Tibial nerve (tissue), 3 donors: ENCODE measurements around the gene LEFTY1.

Experiments
- POLR2A ChIP-seq, 2 donors: fragments of 450-650 bp; IDR thresholded peaks; one replicate each; pipeline ENCODE4 v1.6.1; 2017; ENCODE audit warnings: antibody characterized with exemption in 2 of 2, mild to moderate bottlenecking in 2 of 2, moderate library complexity in 2 of 2
- TF ChIP-seq, protein P1 (sequence below), 5 experiments: fragments of 200-600 bp in 3 of 5; fragments of 450-650 bp in 2 of 5; sonication (generic) in 3 of 5; IDR thresholded peaks; one replicate each; pipeline ENCODE4 v1.5.1; 2016 to 2019; ENCODE audit warnings: antibody characterized with exemption in 5 of 5, mild to moderate bottlenecking in 3 of 5, moderate library complexity in 2 of 5

DNA sequence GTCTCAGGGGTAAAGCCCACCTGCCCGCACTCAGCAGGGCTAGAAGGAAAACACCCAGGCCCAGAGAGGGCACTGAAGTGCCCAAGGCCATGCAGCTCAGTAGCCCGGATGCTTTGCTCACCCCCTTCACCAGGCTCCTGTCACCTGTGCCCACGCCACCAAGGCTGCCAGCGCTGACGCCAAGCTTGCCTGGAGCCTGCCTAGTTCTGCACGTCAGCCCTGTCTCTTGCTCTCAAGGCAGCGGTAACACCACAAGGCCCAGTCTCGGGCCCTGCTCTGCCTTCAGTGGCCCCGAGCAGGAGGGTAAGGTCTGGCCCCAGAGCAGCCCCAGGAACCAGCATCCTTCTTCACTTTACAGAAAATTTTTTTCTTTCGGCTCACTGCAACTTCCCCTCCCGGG is 14.5 kb downstream of the LEFTY1 start:
- TF ChIP-seq, protein P1, sequence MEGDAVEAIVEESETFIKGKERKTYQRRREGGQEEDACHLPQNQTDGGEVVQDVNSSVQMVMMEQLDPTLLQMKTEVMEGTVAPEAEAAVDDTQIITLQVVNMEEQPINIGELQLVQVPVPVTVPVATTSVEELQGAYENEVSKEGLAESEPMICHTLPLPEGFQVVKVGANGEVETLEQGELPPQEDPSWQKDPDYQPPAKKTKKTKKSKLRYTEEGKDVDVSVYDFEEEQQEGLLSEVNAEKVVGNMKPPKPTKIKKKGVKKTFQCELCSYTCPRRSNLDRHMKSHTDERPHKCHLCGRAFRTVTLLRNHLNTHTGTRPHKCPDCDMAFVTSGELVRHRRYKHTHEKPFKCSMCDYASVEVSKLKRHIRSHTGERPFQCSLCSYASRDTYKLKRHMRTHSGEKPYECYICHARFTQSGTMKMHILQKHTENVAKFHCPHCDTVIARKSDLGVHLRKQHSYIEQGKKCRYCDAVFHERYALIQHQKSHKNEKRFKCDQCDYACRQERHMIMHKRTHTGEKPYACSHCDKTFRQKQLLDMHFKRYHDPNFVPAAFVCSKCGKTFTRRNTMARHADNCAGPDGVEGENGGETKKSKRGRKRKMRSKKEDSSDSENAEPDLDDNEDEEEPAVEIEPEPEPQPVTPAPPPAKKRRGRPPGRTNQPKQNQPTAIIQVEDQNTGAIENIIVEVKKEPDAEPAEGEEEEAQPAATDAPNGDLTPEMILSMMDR (IDR thresholded peaks at IDR 0.05): no peak
- no peak for TF ChIP-seq POLR2A (IDR thresholded peaks at IDR 0.05)
